Hematopoietic multipotent progenitor cell treated with erythropoietin and hydrocortisone succinate and interleukin-3 and kit ligand, for 4 days (in vitro differentiated cells): Measurements from ENCODE around the gene TPM3.
A peak's percentile ranks its signal among the peaks of the same experiment; 100 is the strongest.
"Not testable (repeated sequence)": the region's sequence is repeated elsewhere in the genome, so short reads cannot be mapped to it uniquely, and the experiment has no call there.

Source experiments
- DNase-seq: peaks from one replicate; pipeline ENCODE4 v3.0.0-alpha.2; 2015

TPM3 gene

GRCh38 chr1:154205778-154206177, 13.9 kb upstream of the TPM3 start:
- not testable (repeated sequence) for DNase-seq

- DNase-seq: no peak
These were observed 7.6 kb upstream of the TPM3 start for GRCh38 chr1:154199563-154199879.

GRCh38 chr1:154198756-154199562, 7.1 kb upstream of the TPM3 start:
- DNase-seq: peak; percentile 83

GRCh38 chr1:154193821-154194220, 1.9 kb upstream of the TPM3 start:
- no peak for DNase-seq

GRCh38 chr1:154192476-154192875, 576 bp upstream of the TPM3 start:
- DNase-seq: no peak

GRCh38 chr1:154190550-154190949, 1.4 kb downstream of the TPM3 start:
- DNase-seq: no peak

- no peak for DNase-seq
These were observed 4.9 kb downstream of the TPM3 start for GRCh38 chr1:154186852-154187501.

- peak; percentile 87 for DNase-seq
These were observed 5.7 kb downstream of the TPM3 start for GRCh38 chr1:154186177-154186576.

GRCh38 chr1:154183046-154183915, 8.6 kb downstream of the TPM3 start:
- DNase-seq: peak; percentile 98

GRCh38 chr1:154182344-154183045, 9.4 kb downstream of the TPM3 start:
- peak; percentile 97 for DNase-seq

GRCh38 chr1:154181944-154182343, 10.0 kb downstream of the TPM3 start:
- no peak for DNase-seq

GRCh38 chr1:154179946-154180687, 11.8 kb downstream of the TPM3 start:
- DNase-seq: peak; percentile 81

GRCh38 chr1:154178911-154179811, 12.7 kb downstream of the TPM3 start:
- peak; percentile 50 for DNase-seq

GRCh38 chr1:154178013-154178412, 13.9 kb downstream of the TPM3 start:
- peak; percentile 87 for DNase-seq

GRCh38 chr1:154176337-154176736, 15.6 kb downstream of the TPM3 start:
- DNase-seq: peak; percentile 52

GRCh38 chr1:154174654-154175053, 17.2 kb downstream of the TPM3 start:
- no peak for DNase-seq

GRCh38 chr1:154171880-154172279, 20.0 kb downstream of the TPM3 start:
- no peak for DNase-seq

GRCh38 chr1:154171223-154171583, 20.7 kb downstream of the TPM3 start:
- no peak for DNase-seq

- DNase-seq: no peak
These were observed 21.2 kb downstream of the TPM3 start for GRCh38 chr1:154170547-154171222.

- no peak for DNase-seq
These were observed 24.4 kb downstream of the TPM3 start for GRCh38 chr1:154167461-154167860.

GRCh38 chr1:154166207-154166606, 25.7 kb downstream of the TPM3 start:
- DNase-seq: no peak
